ENCODE data around the gene PEPD. TPM values are rescaled to one million over a fixed set of nuclear protein-coding genes. Genes with fewer than 3 reads are reported as not detected.

PEPD gene
- total RNA-seq, 3 donors from 2014 or later: 42.1 to 127 (median 82.3) TPM

GRCh38 chr19:33405254-33405552 is 116.4 kb downstream of the PEPD start:
- DNase-seq (ENCODE audit: low spot score in 2 of 2): no peak
- intact Hi-C loops (cut with DNase I; ENCODE audit: low total_unique reads): no loop called here
- no peak overlapping the region for H3K4me3 ChIP-seq
- TF ChIP-seq CTCF (IDR thresholded peaks at IDR 0.05) (no peak), POLR2AphosphoS5 (IDR thresholded peaks at IDR 0.05) (no peak), POLR2A (IDR thresholded peaks at IDR 0.05) (no peak)
- H3K27ac ChIP-seq: peak overlapping the region in 1 of 2 donors; percentile 52
- no peaks in the 10 kb centered on the region for H3K4me1 ChIP-seq
- no peaks in the 10 kb centered on the region for H3K36me3 ChIP-seq
- H3K9me3 ChIP-seq: no peaks in the 10 kb centered on the region
- H3K27me3 ChIP-seq: no peaks in the 10 kb centered on the region

- peak in 1 of 2 donors; percentile 39 for DNase-seq (ENCODE audit: low spot score in 2 of 2)
- Histone ChIP-seq H3K4me3 (no peak overlapping the region), H3K36me3 (no peaks in the 10 kb centered on the region), H3K27ac (peak overlapping the region in 1 of 2 donors; percentile 52), H3K4me1 (no peaks in the 10 kb centered on the region), H3K27me3 (no peaks in the 10 kb centered on the region), H3K9me3 (no peaks in the 10 kb centered on the region)
- intact Hi-C loops (cut with DNase I; ENCODE audit: low total_unique reads): no loop called here
- no peak for TF ChIP-seq POLR2AphosphoS5 (IDR thresholded peaks at IDR 0.05)
- no peak for TF ChIP-seq CTCF (IDR thresholded peaks at IDR 0.05)
- no peak for TF ChIP-seq POLR2A (IDR thresholded peaks at IDR 0.05)
These were observed 116.9 kb downstream of the PEPD start for GRCh38 chr19:33404506-33405253.

GRCh38 chr19:33403973-33404304 is 117.7 kb downstream of the PEPD start:
- Histone ChIP-seq H3K9me3 (no peaks in the 10 kb centered on the region), H3K4me3 (no peak overlapping the region), H3K36me3 (no peaks in the 10 kb centered on the region), H3K27ac (no peak overlapping the region), H3K4me1 (no peaks in the 10 kb centered on the region), H3K27me3 (no peaks in the 10 kb centered on the region)
- intact Hi-C loops (cut with DNase I; ENCODE audit: low total_unique reads): no loop called here
- DNase-seq (ENCODE audit: low spot score in 2 of 2): peak in 1 of 2 donors; percentile 28
- TF ChIP-seq POLR2AphosphoS5 (IDR thresholded peaks at IDR 0.05): no peak
- TF ChIP-seq CTCF (IDR thresholded peaks at IDR 0.05): no peak

- TF ChIP-seq POLR2AphosphoS5 (IDR thresholded peaks at IDR 0.05) (no peak), POLR2A (IDR thresholded peaks at IDR 0.05) (no peak), CTCF (IDR thresholded peaks at IDR 0.05) (no peak)
- DNase-seq (ENCODE audit: low spot score in 2 of 2): peak in 1 of 2 donors; percentile 49
- Histone ChIP-seq H3K4me1 (no peaks in the 10 kb centered on the region), H3K36me3 (no peaks in the 10 kb centered on the region), H3K9me3 (no peaks in the 10 kb centered on the region), H3K27me3 (no peaks in the 10 kb centered on the region), H3K4me3 (no peak overlapping the region), H3K27ac (no peak overlapping the region)
- intact Hi-C loops (cut with DNase I; ENCODE audit: low total_unique reads): no loop called here
These were observed 118.2 kb downstream of the PEPD start for GRCh38 chr19:33403221-33403972.
